ENCODE measurements around the gene P2RY14.

The P2RY14 gene

DNA sequence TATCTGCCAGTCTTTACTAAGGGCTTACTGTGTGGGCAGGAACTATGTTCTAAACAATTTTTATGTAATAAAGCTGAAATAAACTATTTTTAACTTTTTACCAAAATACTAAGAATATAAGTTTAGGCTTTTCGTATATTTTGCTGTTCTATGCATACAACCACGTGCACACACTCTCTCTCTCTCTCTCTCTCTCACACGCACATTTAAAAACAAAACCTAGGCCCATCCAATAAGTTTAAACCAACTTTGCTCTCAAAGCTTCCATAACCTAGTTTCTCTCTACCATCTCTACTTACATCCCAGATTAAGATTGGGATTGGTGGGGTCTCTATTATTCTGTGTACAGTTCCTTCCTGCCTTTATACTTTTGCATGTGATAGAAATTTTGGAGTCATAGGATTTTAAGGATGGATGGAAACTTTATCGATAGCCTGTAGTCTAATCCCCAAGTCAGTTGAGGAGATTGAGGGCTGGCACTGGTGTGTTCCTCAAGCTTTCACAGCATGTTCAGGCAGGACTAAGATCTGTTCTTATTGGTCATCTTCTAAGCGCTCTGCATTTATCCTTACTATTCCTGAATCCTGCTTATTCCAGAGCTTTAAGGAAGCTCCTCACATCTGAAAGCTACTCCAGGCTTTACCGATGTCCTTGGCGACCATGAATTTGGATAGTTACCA, 77.2 kb downstream of the P2RY14 start:
- H3K4me2 ChIP-seq (ENCODE audit: low read length) = no peak overlapping the region
- no peaks in the 10 kb centered on the region for H4K20me1 ChIP-seq (ENCODE audit: insufficient read depth, low read length)
- no peaks in the 10 kb centered on the region for H3K79me2 ChIP-seq (ENCODE audit: low read length)
- H3K27me3 ChIP-seq (ENCODE audit: low read depth, low read length) = no peaks in the 10 kb centered on the region
- H3K27ac ChIP-seq (ENCODE audit: low read length) = no peak overlapping the region
- no peaks in the 10 kb centered on the region for H3K9me3 ChIP-seq (ENCODE audit: insufficient read depth, low read length)
- peaks cover 41% of the 10 kb centered on the region for H3K4me1 ChIP-seq (ENCODE audit: low read length)
- no peak overlapping the region for H3K9ac ChIP-seq (ENCODE audit: low read length)
- TF ChIP-seq, protein P1, sequence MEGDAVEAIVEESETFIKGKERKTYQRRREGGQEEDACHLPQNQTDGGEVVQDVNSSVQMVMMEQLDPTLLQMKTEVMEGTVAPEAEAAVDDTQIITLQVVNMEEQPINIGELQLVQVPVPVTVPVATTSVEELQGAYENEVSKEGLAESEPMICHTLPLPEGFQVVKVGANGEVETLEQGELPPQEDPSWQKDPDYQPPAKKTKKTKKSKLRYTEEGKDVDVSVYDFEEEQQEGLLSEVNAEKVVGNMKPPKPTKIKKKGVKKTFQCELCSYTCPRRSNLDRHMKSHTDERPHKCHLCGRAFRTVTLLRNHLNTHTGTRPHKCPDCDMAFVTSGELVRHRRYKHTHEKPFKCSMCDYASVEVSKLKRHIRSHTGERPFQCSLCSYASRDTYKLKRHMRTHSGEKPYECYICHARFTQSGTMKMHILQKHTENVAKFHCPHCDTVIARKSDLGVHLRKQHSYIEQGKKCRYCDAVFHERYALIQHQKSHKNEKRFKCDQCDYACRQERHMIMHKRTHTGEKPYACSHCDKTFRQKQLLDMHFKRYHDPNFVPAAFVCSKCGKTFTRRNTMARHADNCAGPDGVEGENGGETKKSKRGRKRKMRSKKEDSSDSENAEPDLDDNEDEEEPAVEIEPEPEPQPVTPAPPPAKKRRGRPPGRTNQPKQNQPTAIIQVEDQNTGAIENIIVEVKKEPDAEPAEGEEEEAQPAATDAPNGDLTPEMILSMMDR (IDR thresholded peaks at IDR 0.05; ENCODE audit: low read depth, low read length) = no peak
- no peak for TF ChIP-seq EZH2phosphoT487 (IDR thresholded peaks at IDR 0.05; ENCODE audit: low read depth)
- no peak overlapping the region for H3K4me3 ChIP-seq (ENCODE audit: low read length)
- H3K36me3 ChIP-seq (replicated peaks; ENCODE audit: low read depth, low read length) = peaks cover 6% of the 10 kb centered on the region
- H2AFZ ChIP-seq (ENCODE audit: low read depth, low read length) = no peak overlapping the region

DNA sequence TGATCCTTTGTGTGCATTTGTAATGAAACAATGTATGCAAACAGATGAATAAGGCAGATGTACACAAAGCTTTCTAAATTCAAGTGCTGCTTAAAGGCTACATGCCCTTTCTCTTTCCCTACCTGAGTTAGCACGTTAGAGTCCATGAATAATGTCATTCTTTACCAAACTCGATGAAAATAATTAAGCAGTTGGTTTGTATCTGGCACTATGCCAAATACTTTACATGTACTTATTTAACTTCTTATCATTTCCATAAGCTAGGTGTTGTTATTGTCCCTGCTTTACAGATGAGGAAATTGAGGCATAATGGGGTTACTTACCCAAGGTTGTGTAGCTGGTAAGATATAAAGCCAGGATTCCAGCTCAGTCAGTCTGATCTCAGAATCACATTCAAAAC, 77.8 kb downstream of the P2RY14 start:
- peaks cover 6% of the 10 kb centered on the region for H3K36me3 ChIP-seq (replicated peaks; ENCODE audit: low read depth, low read length)
- no peak for TF ChIP-seq EZH2phosphoT487 (IDR thresholded peaks at IDR 0.05; ENCODE audit: low read depth)
- TF ChIP-seq, protein P1 (IDR thresholded peaks at IDR 0.05; ENCODE audit: low read depth, low read length) = no peak
- no peaks in the 10 kb centered on the region for H4K20me1 ChIP-seq (ENCODE audit: insufficient read depth, low read length)
- no peaks in the 10 kb centered on the region for H3K27me3 ChIP-seq (ENCODE audit: low read depth, low read length)
- H3K9me3 ChIP-seq (ENCODE audit: insufficient read depth, low read length) = no peaks in the 10 kb centered on the region
- no peak overlapping the region for H3K4me2 ChIP-seq (ENCODE audit: low read length)
- no peak overlapping the region for H3K4me3 ChIP-seq (ENCODE audit: low read length)
- H3K27ac ChIP-seq (ENCODE audit: low read length) = no peak overlapping the region
- peaks cover 41% of the 10 kb centered on the region for H3K4me1 ChIP-seq (ENCODE audit: low read length)
- H2AFZ ChIP-seq (ENCODE audit: low read depth, low read length) = no peak overlapping the region
- H3K9ac ChIP-seq (ENCODE audit: low read length) = no peak overlapping the region
- H3K79me2 ChIP-seq (ENCODE audit: low read length) = no peaks in the 10 kb centered on the region

DNA sequence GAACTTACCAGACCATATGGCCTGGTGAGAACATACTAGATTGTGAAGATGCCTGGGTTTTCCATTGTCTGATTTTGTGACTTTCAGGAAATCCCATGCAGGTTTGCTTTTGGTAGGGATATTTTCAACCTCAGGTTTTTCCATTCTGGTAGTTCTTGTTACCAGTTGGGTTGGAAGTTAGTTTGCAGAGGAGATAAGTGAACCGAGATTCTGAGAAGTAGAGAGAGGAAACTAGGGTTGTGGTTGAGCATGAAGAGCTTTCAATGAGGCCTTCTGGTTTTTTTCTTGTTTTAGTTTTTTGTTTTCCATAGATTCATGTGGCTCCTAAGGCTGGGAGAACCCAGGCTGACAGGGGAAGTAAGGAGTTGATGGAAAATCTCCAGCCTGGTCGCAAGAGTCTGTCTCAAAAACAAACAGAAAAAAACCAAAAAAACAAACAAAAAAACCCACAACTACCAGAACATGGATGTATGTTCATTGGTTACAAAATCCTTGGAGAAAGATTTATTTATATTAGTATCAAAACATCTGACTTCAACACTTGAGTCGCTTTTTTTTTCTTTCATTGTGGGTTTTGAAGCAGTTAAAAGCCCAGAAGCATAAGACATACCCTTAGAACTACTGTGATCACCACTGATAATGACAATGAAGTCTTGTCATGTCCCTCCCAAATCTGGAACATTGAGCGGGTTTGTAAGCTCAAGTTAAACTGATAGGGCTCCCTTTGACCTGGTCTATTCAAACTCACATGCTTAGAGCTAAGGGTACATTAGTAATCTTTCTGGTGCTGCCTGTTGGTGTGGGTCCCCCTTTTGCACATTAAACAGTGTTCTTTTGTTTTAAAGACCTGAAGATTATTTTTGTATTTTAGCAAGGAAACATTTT, 78.5 kb downstream of the P2RY14 start:
- Histone ChIP-seq H3K27me3 (ENCODE audit: low read depth, low read length) (no peaks in the 10 kb centered on the region), H3K79me2 (ENCODE audit: low read length) (no peaks in the 10 kb centered on the region), H3K9me3 (ENCODE audit: insufficient read depth, low read length) (no peaks in the 10 kb centered on the region), H3K9ac (ENCODE audit: low read length) (no peak overlapping the region), H2AFZ (ENCODE audit: low read depth, low read length) (no peak overlapping the region), H4K20me1 (ENCODE audit: insufficient read depth, low read length) (no peaks in the 10 kb centered on the region), H3K4me2 (ENCODE audit: low read length) (0 out of 2 replicates have a peak overlapping the region, but pooled peaks have one; percentile 4), H3K4me1 (ENCODE audit: low read length) (peaks cover 37% of the 10 kb centered on the region), H3K27ac (ENCODE audit: low read length) (no peak overlapping the region), H3K36me3 (replicated peaks; ENCODE audit: low read depth, low read length) (peaks cover 6% of the 10 kb centered on the region), H3K4me3 (ENCODE audit: low read length) (no peak overlapping the region)
- TF ChIP-seq, protein P1 (IDR thresholded peaks at IDR 0.05; ENCODE audit: low read depth, low read length) = no peak
- TF ChIP-seq EZH2phosphoT487 (IDR thresholded peaks at IDR 0.05; ENCODE audit: low read depth) = no peak

DNA sequence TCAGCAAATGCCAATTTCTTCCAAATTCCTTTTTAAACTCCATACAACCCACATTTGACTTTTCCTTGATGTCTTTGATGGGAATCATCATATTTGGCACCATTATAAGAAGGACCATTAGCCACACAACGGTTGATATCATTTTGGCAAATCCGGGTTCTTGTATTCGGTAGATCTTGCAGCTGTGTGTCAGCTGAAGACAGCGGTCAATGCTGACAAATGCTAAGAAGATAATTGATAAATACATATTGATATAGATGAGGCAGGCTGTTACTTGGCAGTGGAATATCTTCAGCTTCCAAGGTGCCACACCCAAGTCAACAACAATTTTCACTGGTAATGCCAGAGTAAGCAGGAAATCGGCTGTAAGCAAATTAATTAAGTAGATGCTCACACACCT, 79.5 kb downstream of the P2RY14 start:
- Histone ChIP-seq H3K27me3 (ENCODE audit: low read depth, low read length) (no peaks in the 10 kb centered on the region), H3K27ac (ENCODE audit: low read length) (no peak overlapping the region), H3K9me3 (ENCODE audit: insufficient read depth, low read length) (no peaks in the 10 kb centered on the region), H3K4me2 (ENCODE audit: low read length) (no peak overlapping the region), H3K4me1 (ENCODE audit: low read length) (peaks cover 28% of the 10 kb centered on the region), H3K79me2 (ENCODE audit: low read length) (no peaks in the 10 kb centered on the region), H4K20me1 (ENCODE audit: insufficient read depth, low read length) (no peaks in the 10 kb centered on the region), H3K36me3 (replicated peaks; ENCODE audit: low read depth, low read length) (peaks cover 6% of the 10 kb centered on the region), H3K4me3 (ENCODE audit: low read length) (no peak overlapping the region), H2AFZ (ENCODE audit: low read depth, low read length) (no peak overlapping the region), H3K9ac (ENCODE audit: low read length) (no peak overlapping the region)
- TF ChIP-seq, protein P1 (IDR thresholded peaks at IDR 0.05; ENCODE audit: low read depth, low read length) = no peak
- TF ChIP-seq EZH2phosphoT487 (IDR thresholded peaks at IDR 0.05; ENCODE audit: low read depth) = no peak
